Measurements from ENCODE around the gene PLXDC1.
"Not testable (repeated sequence)": the region's sequence is repeated elsewhere in the genome, so short reads cannot be mapped to it uniquely, and the experiment has no call there.

PLXDC1 gene

DNA sequence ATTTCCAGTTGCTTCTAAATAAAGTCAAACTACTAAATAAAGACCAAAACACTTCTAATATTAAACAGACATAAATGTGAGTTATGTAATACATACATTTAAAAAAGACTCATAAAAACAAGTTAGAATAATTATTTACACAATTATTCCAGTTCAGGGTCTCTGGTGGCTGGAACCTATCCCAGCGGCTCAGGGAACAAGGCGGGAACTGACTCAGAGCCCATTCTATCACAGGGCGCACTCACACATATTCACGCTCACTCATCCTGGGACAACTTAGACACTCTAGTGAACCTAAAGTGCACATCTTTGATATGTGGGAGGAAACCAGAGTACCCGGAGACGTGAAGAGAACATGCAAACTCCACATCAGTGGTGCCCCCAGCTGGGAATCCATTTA lies 25.0 kb downstream of the PLXDC1 start:
- no peak for DNase-seq (ENCODE audit: low read depth in 1 of 2, low spot score in 1 of 2)
- TF ChIP-seq JUND (IDR thresholded peaks at IDR 0.05; ENCODE audit: low read depth), result no peak
- in situ Hi-C loops (cut with HindIII; ENCODE audit: low pct_unique_long_range_greater_than_20kb, low sequenced_read_pairs), result no loop called here

DNA sequence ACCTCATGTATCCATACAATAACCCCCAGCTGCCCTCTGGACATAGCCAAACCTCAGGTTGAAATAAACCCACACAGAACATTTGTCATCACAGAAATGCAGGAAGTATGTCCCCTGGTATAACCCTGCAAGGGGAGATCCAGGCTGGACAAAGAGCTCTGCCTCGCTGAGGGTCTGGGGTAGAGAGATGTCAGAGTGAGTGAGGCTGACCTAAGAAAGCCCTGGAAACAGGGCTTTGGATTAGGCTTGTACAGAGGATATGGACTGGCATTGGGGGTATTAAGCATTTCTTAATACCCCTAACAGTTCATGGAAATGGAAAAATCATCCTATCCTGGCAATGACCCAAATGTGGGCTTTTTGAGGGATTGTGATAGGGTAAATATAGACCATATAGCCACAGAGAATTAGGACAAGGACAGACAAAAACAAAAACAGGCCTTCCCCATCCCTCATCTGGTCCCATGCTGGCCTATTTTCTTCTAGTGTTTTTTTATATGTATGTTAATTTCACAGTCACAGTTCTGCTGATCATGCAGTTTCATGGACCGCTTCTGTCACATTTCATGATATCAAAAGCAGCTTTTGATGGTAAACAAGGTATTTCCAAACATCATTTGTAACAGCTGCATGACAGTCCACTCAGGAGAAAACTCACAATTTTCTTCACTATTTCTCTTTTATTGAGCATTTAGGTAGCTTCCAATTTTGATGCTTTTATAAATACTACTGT lies 26.1 kb downstream of the PLXDC1 start:
- in situ Hi-C loops (cut with HindIII; ENCODE audit: low pct_unique_long_range_greater_than_20kb, low sequenced_read_pairs), result no loop called here
- no peak for TF ChIP-seq JUND (IDR thresholded peaks at IDR 0.05; ENCODE audit: low read depth)
- DNase-seq (ENCODE audit: low read depth in 1 of 2, low spot score in 1 of 2), result no peak

DNA sequence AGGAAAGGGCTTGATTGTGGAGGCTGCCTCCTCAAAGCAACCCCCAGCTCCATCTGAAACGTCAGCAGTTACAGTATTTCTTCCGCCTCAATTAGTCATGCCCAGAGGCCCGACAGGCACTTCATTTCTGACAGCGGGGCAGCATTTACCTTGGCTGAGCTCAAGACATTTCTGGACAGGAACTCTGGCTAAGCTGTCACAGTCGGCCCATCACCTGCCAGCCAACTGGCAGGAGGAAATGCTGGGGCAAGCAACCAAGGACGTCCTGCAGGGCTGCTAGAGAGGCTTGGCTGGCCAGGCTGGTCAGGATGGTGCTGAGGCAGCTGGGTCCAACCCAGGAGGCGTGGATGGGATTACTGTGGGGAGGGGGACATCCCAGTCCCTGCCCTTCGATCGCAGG lies 27.8 kb downstream of the PLXDC1 start:
- peak in 1 of 2 experiments; percentile 36 for DNase-seq (ENCODE audit: low read depth in 1 of 2, low spot score in 1 of 2)
- in situ Hi-C loops (cut with HindIII; ENCODE audit: low pct_unique_long_range_greater_than_20kb, low sequenced_read_pairs), result no loop called here
- TF ChIP-seq JUND (IDR thresholded peaks at IDR 0.05; ENCODE audit: low read depth), result no peak

DNA sequence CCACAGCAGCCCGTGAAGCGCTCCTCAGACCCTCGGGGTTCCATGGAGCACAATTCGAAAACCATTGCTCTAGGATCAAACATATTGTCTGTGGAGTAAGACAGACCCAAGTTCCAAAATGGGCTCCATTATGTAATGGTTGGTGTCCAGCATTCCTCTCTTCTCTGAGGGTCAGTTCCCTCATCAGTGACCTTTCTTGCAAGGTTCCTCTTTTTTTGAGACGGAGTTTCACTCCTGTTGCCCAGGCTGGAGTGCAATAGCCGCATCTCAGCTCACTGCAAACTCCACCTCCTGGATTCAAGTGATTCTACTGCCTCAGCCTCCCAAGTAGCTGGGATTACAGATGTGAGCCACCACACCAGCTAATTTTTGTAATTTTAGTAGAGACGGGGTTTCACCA lies 28.4 kb downstream of the PLXDC1 start:
- no peak for DNase-seq (ENCODE audit: low read depth in 1 of 2, low spot score in 1 of 2)
- in situ Hi-C loops (cut with HindIII; ENCODE audit: low pct_unique_long_range_greater_than_20kb, low sequenced_read_pairs), result no loop called here
- no peak for TF ChIP-seq JUND (IDR thresholded peaks at IDR 0.05; ENCODE audit: low read depth)

DNA sequence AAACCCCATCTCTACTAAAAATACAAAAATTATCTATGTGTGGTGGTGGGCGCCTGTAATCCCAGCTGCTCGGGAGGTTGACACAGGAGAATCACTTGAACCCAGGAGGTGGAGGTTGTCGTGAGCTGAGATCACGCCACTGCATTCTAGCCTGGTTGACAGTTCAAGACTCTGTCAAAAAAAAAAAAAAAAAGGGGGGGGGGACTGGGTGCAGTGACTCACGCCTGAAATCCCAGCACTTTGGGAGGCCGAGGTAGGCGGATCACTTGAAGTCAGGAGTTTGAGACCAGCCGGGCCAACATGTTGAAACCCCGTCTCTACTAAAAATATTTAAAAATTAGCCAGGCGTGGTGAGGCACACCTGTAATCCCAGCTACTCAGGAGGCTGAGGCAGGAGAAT lies 29.5 kb downstream of the PLXDC1 start:
- in situ Hi-C loops (cut with HindIII; ENCODE audit: low pct_unique_long_range_greater_than_20kb, low sequenced_read_pairs), result not testable (repeated sequence)

DNA sequence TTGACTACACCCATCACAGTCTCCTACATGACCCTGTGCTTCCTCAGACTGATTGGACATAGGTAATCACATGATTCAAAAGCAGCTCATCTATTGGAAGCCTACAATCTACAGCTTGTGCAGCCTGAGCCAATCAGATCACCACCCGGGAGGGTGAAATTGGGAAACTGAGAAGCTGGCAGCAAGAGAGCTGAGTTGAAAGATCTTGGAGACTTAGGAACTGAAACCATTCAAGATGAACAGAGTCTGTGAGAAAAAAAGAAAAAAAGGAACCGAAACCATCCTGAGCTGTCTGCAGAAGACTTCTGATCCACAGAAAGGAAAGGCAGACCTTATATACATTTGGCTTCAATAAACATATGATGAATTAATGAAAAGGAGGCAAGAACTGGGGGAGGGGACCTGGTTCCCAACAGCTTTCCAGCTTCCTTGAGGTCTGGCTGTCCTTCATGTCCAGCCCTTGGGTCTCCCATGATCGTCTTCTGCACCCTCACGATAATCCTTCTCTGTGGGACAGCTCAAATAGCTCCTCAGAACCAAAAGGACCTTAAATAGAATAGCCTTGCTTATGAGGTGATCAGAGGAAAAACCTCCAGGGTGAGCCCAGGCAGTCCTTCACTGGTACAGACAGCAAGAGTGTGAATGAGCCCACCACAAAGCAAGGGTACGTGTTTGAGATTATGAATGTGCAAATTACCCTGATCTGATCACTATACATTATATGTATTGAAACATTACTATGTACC lies 32.6 kb downstream of the PLXDC1 start:
- no peak for DNase-seq (ENCODE audit: low read depth in 1 of 2, low spot score in 1 of 2)

More for the DNA sequence above, 29.5 kb downstream of the PLXDC1 start:
- not testable (repeated sequence) for DNase-seq (ENCODE audit: low read depth in 1 of 2, low spot score in 1 of 2)

DNA sequence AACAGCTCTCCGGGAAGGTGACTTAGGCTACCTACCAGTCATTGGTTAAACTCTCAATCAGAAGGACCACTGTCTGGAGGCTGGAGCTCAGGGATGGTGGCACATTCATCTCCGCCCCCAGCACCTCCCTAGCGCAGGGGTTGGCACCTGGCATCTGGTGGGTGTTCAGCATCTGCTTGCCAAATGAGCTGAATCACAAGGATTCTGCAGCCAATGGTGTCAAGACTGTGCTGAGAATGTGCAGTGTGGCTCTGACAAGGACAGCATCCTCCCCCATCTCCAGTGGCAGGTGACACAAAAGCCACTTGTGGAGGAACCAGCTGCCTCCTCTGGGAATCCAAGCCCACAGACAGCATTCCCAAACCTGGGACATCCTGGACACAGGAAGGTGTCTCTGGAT lies 35.2 kb downstream of the PLXDC1 start:
- DNase-seq (ENCODE audit: low read depth in 1 of 2, low spot score in 1 of 2), result no peak
- TF ChIP-seq JUND (IDR thresholded peaks at IDR 0.05; ENCODE audit: low read depth), result no peak
- in situ Hi-C loops (cut with HindIII; ENCODE audit: low pct_unique_long_range_greater_than_20kb, low sequenced_read_pairs), result no loop called here

More for the DNA sequence above, 32.6 kb downstream of the PLXDC1 start:
- TF ChIP-seq JUND (IDR thresholded peaks at IDR 0.05; ENCODE audit: low read depth), result no peak
- in situ Hi-C loops (cut with HindIII; ENCODE audit: low pct_unique_long_range_greater_than_20kb, low sequenced_read_pairs), result no loop called here

DNA sequence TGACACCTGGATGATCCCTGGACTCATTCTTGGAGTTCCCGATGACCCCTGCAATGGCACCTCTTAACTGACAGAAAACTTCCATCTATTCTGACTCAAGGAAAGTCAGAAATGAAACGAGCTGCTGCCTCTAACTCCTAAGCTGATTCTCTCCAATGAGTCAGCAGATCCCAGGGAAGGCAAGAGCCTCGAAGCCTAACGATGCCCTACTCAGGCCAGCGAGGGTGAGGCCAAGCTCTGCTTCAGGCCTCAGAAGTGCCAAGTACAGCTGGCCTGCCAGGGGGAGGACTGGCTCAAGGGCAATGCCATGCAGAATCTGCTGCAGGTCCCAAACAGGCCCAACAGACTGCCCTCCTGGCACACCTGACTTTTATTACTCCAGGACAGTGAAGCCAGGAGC lies 36.3 kb downstream of the PLXDC1 start:
- no peak for TF ChIP-seq JUND (IDR thresholded peaks at IDR 0.05; ENCODE audit: low read depth)
- in situ Hi-C loops (cut with HindIII; ENCODE audit: low pct_unique_long_range_greater_than_20kb, low sequenced_read_pairs), result no loop called here
- DNase-seq (ENCODE audit: low read depth in 1 of 2, low spot score in 1 of 2), result peak in 1 of 2 experiments; percentile 20

DNA sequence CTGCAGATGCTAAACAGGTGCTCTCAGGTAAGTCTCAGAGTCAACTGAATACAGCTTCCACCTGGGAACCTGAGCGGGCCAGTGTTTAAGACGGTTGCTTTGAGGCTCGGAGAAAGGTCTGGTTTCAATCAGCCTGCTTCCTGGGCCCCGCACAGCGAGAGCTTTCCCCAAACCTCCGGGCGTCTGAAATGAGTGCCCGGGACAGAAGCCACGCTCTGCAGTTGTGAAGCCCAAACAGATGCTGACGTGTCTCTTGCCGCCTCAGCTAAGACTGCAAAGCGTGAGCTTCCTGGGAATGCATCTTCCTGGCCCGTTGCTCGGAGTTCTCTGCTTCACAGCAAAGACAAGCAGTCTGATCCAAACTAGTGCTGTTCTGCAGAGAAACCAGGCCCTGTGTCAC lies 36.7 kb downstream of the PLXDC1 start:
- in situ Hi-C loops (cut with HindIII; ENCODE audit: low pct_unique_long_range_greater_than_20kb, low sequenced_read_pairs), result no loop called here

DNA sequence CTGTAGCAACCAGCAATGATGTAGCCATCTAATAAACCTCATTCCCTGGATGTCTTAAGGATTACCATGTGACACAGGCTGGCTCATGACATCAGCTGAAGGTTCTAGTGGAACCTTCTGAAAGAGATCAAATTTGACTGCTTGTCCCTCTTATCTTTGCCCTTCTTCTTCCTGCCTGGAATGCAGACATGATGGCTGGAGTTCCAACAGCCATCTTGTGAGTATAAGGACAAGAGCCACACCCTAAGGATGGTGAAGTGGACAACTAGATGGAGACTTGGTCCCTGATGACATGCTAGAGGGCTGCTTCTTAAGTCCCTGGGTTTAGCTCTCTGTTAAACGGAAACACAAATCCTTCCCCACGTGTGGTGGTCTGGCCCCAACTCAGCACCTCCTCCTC lies 37.6 kb downstream of the PLXDC1 start:
- no peak for DNase-seq (ENCODE audit: low read depth in 1 of 2, low spot score in 1 of 2)
- no peak for TF ChIP-seq JUND (IDR thresholded peaks at IDR 0.05; ENCODE audit: low read depth)
- in situ Hi-C loops (cut with HindIII; ENCODE audit: low pct_unique_long_range_greater_than_20kb, low sequenced_read_pairs), result no loop called here

More for the DNA sequence above, 36.7 kb downstream of the PLXDC1 start:
- TF ChIP-seq JUND (IDR thresholded peaks at IDR 0.05; ENCODE audit: low read depth), result no peak
- DNase-seq (ENCODE audit: low read depth in 1 of 2, low spot score in 1 of 2), result no peak

DNA sequence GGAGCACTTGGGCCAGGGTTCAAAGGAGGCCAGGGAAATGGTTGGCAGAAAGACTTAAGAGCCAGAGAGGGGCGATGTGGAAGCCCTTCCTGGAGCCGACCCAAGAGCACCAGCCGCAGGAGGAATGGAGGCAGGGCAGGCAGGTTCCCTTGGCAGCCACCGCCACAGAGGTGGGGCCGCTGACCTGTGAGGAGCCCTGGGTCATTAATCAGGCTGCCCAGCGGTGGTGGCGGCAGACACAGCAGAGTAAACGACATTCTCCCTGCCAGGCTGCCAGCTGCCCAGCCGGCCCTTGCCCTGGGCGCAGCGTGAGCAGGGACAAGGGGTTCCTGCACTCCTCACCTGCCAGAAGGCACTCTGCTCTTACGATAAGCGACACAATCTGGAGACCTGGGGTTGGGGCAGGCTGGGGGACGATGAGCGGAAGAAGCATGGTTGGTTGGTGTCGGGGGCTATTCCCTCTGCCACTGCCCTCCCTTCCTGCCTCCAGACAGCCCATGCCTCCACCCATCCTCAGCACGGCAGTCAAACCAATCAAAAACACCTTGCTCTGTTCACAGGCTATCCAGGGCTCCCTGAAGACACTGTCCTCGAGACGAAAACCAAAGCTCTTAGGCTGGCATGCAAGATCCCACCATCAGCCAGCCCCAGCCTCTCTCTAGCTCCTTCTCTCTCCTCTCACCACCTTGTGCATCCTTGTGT lies 40.9 kb downstream of the PLXDC1 start:
- in situ Hi-C loops (cut with HindIII; ENCODE audit: low pct_unique_long_range_greater_than_20kb, low sequenced_read_pairs), result no loop called here
- TF ChIP-seq JUND (IDR thresholded peaks at IDR 0.05; ENCODE audit: low read depth), result no peak
- DNase-seq (ENCODE audit: low read depth in 1 of 2, low spot score in 1 of 2), result no peak

DNA sequence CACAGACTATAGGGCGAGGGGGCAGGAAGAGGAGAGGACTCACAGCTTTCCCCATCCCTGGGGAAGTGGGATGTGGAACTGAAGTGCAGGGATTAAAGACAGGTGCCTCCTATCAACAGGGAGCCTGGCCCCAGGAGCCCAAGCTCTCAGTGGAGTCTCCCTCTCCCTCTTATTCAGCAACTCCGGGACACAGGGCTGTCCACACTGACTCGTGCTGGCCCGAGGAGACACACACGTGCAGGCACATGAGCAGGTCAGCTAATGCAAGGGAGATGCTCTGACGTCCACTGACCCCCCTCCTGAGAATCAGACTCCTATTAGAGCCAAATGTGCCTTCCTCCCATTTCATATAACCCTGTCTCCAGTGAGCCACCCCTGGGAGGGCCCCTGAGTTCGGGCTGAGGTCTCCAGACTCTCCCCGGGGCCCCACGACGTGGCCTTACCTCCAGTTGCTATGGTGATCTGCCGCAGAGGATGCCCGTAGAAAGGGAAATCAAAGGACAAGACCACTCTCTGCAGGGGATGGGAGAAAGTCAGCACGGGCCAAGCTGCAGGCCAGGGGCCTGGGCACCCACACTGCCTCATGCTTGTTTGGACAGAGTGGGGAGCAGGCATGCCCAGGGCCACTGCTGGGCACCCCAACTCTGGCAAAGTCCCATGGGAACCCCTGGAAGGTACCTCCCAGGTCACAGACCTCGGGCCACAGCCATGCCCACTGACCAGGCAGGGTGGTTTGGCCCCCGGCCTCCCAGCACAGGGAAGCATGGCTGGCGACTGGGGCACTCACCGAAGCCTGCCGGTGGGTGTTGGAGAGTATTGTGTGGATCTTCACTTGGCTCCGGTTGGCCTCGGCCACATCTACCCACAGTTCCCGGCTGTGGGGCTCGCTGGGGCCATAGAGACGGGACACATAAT lies 42.7 kb downstream of the PLXDC1 start:
- no peak for TF ChIP-seq JUND (IDR thresholded peaks at IDR 0.05; ENCODE audit: low read depth)
- DNase-seq (ENCODE audit: low read depth in 1 of 2, low spot score in 1 of 2), result no peak
- in situ Hi-C loops (cut with HindIII; ENCODE audit: low pct_unique_long_range_greater_than_20kb, low sequenced_read_pairs), result no loop called here

Measured in T47D (cell line).